Measurements from ENCODE around the gene HSD11B1. TPM values are rescaled to one million over a fixed set of nuclear protein-coding genes. Genes with fewer than 3 reads are reported as not detected.

Gene HSD11B1
- total and polyA plus RNA-seq, 2 donors (not counting 3 experiments of a cell fraction or from before 2014, with no cell fraction given) = not detected

GRCh38 chr1:209761011-209761635 is 56.5 kb downstream of the HSD11B1 start:
- DNase-seq (ENCODE audit: low read depth, low spot score) = no peak
- no peak for TF ChIP-seq POLR2A (IDR thresholded peaks at IDR 0.05; ENCODE audit: low read depth, low read length)
- TF ChIP-seq POLR2AphosphoS5 (IDR thresholded peaks at IDR 0.05; ENCODE audit: insufficient read depth, low read depth, low read length) = no peak
- no peak for TF ChIP-seq MAX (IDR thresholded peaks at IDR 0.05; ENCODE audit: insufficient read depth, insufficient read length)
- Histone ChIP-seq H3K4me3 (replicated peaks in 1 of 3; ENCODE audit: insufficient read depth in 1 of 3, low read depth in 1 of 3, low read length in 3 of 3) (no peak overlapping the region), H3K27ac (ENCODE audit: insufficient read depth, low read depth, low read length) (no peak overlapping the region), H3K36me3 (ENCODE audit: control insufficient read depth in 2 of 2, extremely low read depth in 1 of 2, insufficient read depth in 2 of 2, low read length in 2 of 2) (no peaks in the 10 kb centered on the region), H2AFZ (ENCODE audit: low read depth, low read length) (no peak overlapping the region), H3K4me2 (ENCODE audit: insufficient read depth, low read length) (no peak overlapping the region), H3K9ac (replicated peaks; ENCODE audit: extremely low read depth, insufficient read depth, low read length) (no peak overlapping the region), H4K20me1 (replicated peaks; ENCODE audit: control insufficient read depth, extremely low read depth, insufficient read depth, low read length) (no peaks in the 10 kb centered on the region), H3K9me3 (replicated peaks; ENCODE audit: control insufficient read depth, insufficient read depth, low read length) (no peaks in the 10 kb centered on the region), H3K79me2 (ENCODE audit: control insufficient read depth, insufficient read depth, low read length) (no peaks in the 10 kb centered on the region), H3K27me3 (ENCODE audit: control insufficient read depth in 2 of 2, insufficient read depth in 2 of 2, low read length in 2 of 2) (peaks cover 4 to 11% of the 10 kb centered on the region in 2 experiments), H3K9me1 (replicated peaks; ENCODE audit: control insufficient read depth, extremely low read depth, insufficient read depth, low read length) (no peaks in the 10 kb centered on the region), H3K4me1 (ENCODE audit: control insufficient read depth, extremely low read depth, insufficient read depth, low read length) (no peaks in the 10 kb centered on the region)
- dilution Hi-C loops (cut with MboI; ENCODE audit: extremely low pct_ligation_motif_present, low sequenced_read_pairs) = no loop called here
- CTCF ChIA-PET = interaction anchor here (1.0 to 4.2 kb wide), 3 partner anchors 10 to 27 kb away, joined by 3 to 19 read pairs (median 3); no protein-coding TSS in a partner anchor
- intact Hi-C loops (cut with micrococcal nuclease) = no loop called here
- BruUV-seq (replicated peaks) = no TSS peak
- POLR2A ChIA-PET = no interaction called here
- FAIRE-seq = no peak

GRCh38 chr1:209766051-209766450 is 61.4 kb downstream of the HSD11B1 start:
- H3K27ac ChIP-seq (ENCODE audit: insufficient read depth, low read depth, low read length) = no peak overlapping the region
- dilution Hi-C loops (cut with MboI; ENCODE audit: extremely low pct_ligation_motif_present, low sequenced_read_pairs) = no loop called here
- intact Hi-C loops (cut with micrococcal nuclease) = no loop called here
- no peak overlapping the region for H2AFZ ChIP-seq (ENCODE audit: low read depth, low read length)
- H3K36me3 ChIP-seq (ENCODE audit: control insufficient read depth in 2 of 2, extremely low read depth in 1 of 2, insufficient read depth in 2 of 2, low read length in 2 of 2) = no peaks in the 10 kb centered on the region
- H3K9ac ChIP-seq (replicated peaks; ENCODE audit: extremely low read depth, insufficient read depth, low read length) = no peak overlapping the region
- FAIRE-seq = no peak
- TF ChIP-seq MAX (IDR thresholded peaks at IDR 0.05; ENCODE audit: insufficient read depth, insufficient read length) (no peak), FOS (IDR thresholded peaks at IDR 0.05; ENCODE audit: borderline replicate concordance, insufficient read depth, low read length) (no peak), POLR2AphosphoS5 (IDR thresholded peaks at IDR 0.05; ENCODE audit: insufficient read depth, low read depth, low read length) (no peak), MYC (IDR thresholded peaks at IDR 0.05; ENCODE audit: low read depth, low read length) (no peak), CTCF (IDR thresholded peaks at IDR 0.05; ENCODE audit: extremely low read depth in 1 of 2, insufficient read depth in 1 of 2, low read depth in 1 of 2, low read length in 2 of 2) (no peak), GATA2 (IDR thresholded peaks at IDR 0.05; ENCODE audit: insufficient read depth, insufficient read length, low read depth, low read length) (no peak), JUN (IDR thresholded peaks at IDR 0.05; ENCODE audit: borderline replicate concordance, insufficient read depth, insufficient read length, low read depth) (no peak), EZH2 (IDR thresholded peaks at IDR 0.05; ENCODE audit: borderline replicate concordance, low read depth, low read length, severe bottlenecking) (no peak), POLR2A (IDR thresholded peaks at IDR 0.05; ENCODE audit: low read depth, low read length) (no peak)
- no peak overlapping the region for H3K4me2 ChIP-seq (ENCODE audit: insufficient read depth, low read length)
- no peak overlapping the region for H3K4me3 ChIP-seq (replicated peaks in 1 of 3; ENCODE audit: insufficient read depth in 1 of 3, low read depth in 1 of 3, low read length in 3 of 3)
- BruUV-seq (replicated peaks) = no TSS peak
- H3K9me1 ChIP-seq (replicated peaks; ENCODE audit: control insufficient read depth, extremely low read depth, insufficient read depth, low read length) = no peaks in the 10 kb centered on the region
- ChIA-PET POLR2A (no interaction called here), CTCF (interaction anchor here (1.0 to 4.5 kb wide), 3 partner anchors 13 to 57 kb away, joined by 5 to 33 read pairs (median 7); no protein-coding TSS in a partner anchor)
- H4K20me1 ChIP-seq (replicated peaks; ENCODE audit: control insufficient read depth, extremely low read depth, insufficient read depth, low read length) = no peaks in the 10 kb centered on the region
- H3K79me2 ChIP-seq (ENCODE audit: control insufficient read depth, insufficient read depth, low read length) = no peaks in the 10 kb centered on the region
- DNase-seq (ENCODE audit: low read depth, low spot score) = no peak
- H3K9me3 ChIP-seq (replicated peaks; ENCODE audit: control insufficient read depth, insufficient read depth, low read length) = no peaks in the 10 kb centered on the region
- peaks cover 18% of the 10 kb centered on the region for H3K4me1 ChIP-seq (ENCODE audit: control insufficient read depth, extremely low read depth, insufficient read depth, low read length)
- peaks cover 2 to 4% of the 10 kb centered on the region in 2 experiments for H3K27me3 ChIP-seq (ENCODE audit: control insufficient read depth in 2 of 2, insufficient read depth in 2 of 2, low read length in 2 of 2)

Data from endothelial cell of umbilical vein (primary cell).